ENCODE measurements around the gene PCDHGB3. TPM values are rescaled to one million over a fixed set of nuclear protein-coding genes. Genes with fewer than 3 reads are reported as not detected.

The PCDHGB3 gene
- total RNA-seq, 2 experiments from 2014 or later: 5.8 to 6.3 TPM

DNA sequence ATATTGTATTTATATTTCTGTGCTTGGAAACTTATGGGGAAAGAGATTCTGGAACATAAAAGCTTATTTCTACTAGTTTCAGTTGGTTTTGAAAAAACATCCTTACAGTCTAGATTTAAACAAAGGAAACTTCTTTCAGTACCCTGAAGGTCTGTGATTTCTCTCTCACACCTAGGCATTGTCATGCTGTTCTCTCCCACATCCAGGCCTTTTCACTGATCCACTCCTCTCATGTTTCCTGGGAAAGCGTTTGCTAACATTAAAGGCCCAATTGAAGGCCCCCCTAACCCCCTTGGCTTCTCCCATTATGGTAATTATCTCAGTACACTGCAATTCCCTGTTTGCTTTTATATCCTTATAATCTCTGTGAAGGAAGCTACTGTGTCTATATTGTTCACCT is 27.3 kb upstream of the PCDHGB3 start:
- no peak for TF ChIP-seq EZH2phosphoT487 (IDR thresholded peaks at IDR 0.05; ENCODE audit: borderline replicate concordance, low read depth, low read length)
- TF ChIP-seq, protein P1, sequence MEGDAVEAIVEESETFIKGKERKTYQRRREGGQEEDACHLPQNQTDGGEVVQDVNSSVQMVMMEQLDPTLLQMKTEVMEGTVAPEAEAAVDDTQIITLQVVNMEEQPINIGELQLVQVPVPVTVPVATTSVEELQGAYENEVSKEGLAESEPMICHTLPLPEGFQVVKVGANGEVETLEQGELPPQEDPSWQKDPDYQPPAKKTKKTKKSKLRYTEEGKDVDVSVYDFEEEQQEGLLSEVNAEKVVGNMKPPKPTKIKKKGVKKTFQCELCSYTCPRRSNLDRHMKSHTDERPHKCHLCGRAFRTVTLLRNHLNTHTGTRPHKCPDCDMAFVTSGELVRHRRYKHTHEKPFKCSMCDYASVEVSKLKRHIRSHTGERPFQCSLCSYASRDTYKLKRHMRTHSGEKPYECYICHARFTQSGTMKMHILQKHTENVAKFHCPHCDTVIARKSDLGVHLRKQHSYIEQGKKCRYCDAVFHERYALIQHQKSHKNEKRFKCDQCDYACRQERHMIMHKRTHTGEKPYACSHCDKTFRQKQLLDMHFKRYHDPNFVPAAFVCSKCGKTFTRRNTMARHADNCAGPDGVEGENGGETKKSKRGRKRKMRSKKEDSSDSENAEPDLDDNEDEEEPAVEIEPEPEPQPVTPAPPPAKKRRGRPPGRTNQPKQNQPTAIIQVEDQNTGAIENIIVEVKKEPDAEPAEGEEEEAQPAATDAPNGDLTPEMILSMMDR (conservative IDR thresholded peaks at IDR 0.05; ENCODE audit: low read length): no peak
- ChIA-PET POLR2A (interaction anchor here (0.7 to 1.4 kb wide), 2 partner anchors 31 to 37 kb away, joined by 3 read pairs; no protein-coding TSS in a partner anchor), CTCF (ENCODE audit: unreplicated experiment) (interaction anchor here (1.3 kb wide), 1 partner anchor 22 kb away, joined by 3 read pairs; the partner anchor contains the start of gene TAF7)
- H3K79me2 ChIP-seq (ENCODE audit: insufficient read depth, low read depth, low read length): no peaks in the 10 kb centered on the region
- H2AFZ ChIP-seq (ENCODE audit: low read length): no peak overlapping the region
- no TSS peak for BruUV-seq (replicated peaks)
- intact Hi-C loops (cut with micrococcal nuclease; ENCODE audit: unreplicated experiment): no loop called here
- no peak for DNase-seq (ENCODE audit: low spot score)
- no peaks in the 10 kb centered on the region for H3K36me3 ChIP-seq (ENCODE audit: insufficient read depth, low read length)
- H3K9me3 ChIP-seq (ENCODE audit: low read length): no peaks in the 10 kb centered on the region
- H3K4me2 ChIP-seq (ENCODE audit: low read length): no peak overlapping the region
- H4K20me1 ChIP-seq (ENCODE audit: insufficient read depth, low read length): no peaks in the 10 kb centered on the region
- no peak overlapping the region for H3K4me3 ChIP-seq (ENCODE audit: low read depth, low read length, poor library complexity, severe bottlenecking)
- no peak overlapping the region for H3K27ac ChIP-seq (ENCODE audit: low read depth, low read length, poor library complexity, severe bottlenecking)
- H3K4me1 ChIP-seq (ENCODE audit: insufficient read depth, low read length, poor library complexity, severe bottlenecking): no peaks in the 10 kb centered on the region
- H3K9me2 ChIP-seq (ENCODE audit: insufficient read depth, low read length): no peaks in the 10 kb centered on the region

DNA sequence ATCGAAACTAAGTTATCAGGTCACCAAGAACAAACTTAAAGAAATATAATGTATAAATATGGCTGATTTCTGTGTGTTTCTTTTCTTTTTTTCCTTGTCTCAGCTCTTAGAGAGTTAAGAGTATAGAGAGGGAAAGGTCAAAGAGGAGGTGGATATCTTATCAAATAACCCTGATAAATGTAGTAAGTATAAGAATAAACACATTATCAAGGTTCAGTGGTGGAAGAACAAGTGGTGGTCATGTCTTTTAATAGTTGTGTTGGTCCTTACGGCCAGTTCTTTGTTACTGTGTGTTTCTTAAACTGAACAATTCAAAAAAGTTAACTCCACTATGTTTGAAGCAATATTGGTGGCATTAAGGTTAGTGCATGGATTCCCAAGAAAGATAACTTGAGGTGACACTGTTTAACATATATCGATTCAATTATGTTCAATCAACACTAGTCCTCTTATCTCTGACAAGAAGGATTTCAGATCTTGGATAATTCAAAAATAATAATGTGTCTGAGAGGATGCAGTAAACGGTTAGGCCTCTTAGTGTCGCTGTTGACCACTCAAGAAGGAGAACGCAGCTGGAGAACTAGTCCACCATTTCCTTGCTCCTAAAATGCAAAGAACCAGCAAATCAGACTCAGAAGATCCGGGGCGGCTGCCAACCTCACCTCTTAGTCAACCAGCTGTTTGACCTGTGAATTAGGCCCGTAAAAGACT is 26.6 kb upstream of the PCDHGB3 start, which contains the start of gene PCDHGA3:
Gene PCDHGA3, plus strand, starts transcription at position 588 of the 711 bp plus-strand sequence. CDS start 205 bp downstream, outside the sequence.
- no TSS peak for BruUV-seq (replicated peaks)
- ChIA-PET POLR2A (interaction anchor here (0.7 to 1.4 kb wide), 2 partner anchors 32 to 37 kb away, joined by 3 read pairs; no protein-coding TSS in a partner anchor), CTCF (ENCODE audit: unreplicated experiment) (interaction anchor here (1.3 kb wide), 1 partner anchor 23 kb away, joined by 3 read pairs; the partner anchor contains the start of gene TAF7)
- H3K4me2 ChIP-seq (ENCODE audit: low read length): no peak within 1 kb of the TSS
- no peaks in the 10 kb centered on the region for H3K9me3 ChIP-seq (ENCODE audit: low read length)
- no peaks in the 10 kb centered on the region for H3K79me2 ChIP-seq (ENCODE audit: insufficient read depth, low read depth, low read length)
- H3K4me3 ChIP-seq (ENCODE audit: low read depth, low read length, poor library complexity, severe bottlenecking): no peak within 1 kb of the TSS
- no peak within 1 kb of the TSS for H2AFZ ChIP-seq (ENCODE audit: low read length)
- no peaks in the 10 kb centered on the region for H3K4me1 ChIP-seq (ENCODE audit: insufficient read depth, low read length, poor library complexity, severe bottlenecking)
- no peaks in the 10 kb centered on the region for H3K36me3 ChIP-seq (ENCODE audit: insufficient read depth, low read length)
- no peaks in the 10 kb centered on the region for H3K9me2 ChIP-seq (ENCODE audit: insufficient read depth, low read length)
- TF ChIP-seq EZH2phosphoT487 (IDR thresholded peaks at IDR 0.05; ENCODE audit: borderline replicate concordance, low read depth, low read length): no peak
- TF ChIP-seq, protein P1 (conservative IDR thresholded peaks at IDR 0.05; ENCODE audit: low read length): peak; percentile 62
- no peak within 1 kb of the TSS for H3K27ac ChIP-seq (ENCODE audit: low read depth, low read length, poor library complexity, severe bottlenecking)
- no peaks in the 10 kb centered on the region for H4K20me1 ChIP-seq (ENCODE audit: insufficient read depth, low read length)
- DNase-seq (ENCODE audit: low spot score): peak; percentile 17
- intact Hi-C loops (cut with micrococcal nuclease; ENCODE audit: unreplicated experiment): no loop called here

DNA sequence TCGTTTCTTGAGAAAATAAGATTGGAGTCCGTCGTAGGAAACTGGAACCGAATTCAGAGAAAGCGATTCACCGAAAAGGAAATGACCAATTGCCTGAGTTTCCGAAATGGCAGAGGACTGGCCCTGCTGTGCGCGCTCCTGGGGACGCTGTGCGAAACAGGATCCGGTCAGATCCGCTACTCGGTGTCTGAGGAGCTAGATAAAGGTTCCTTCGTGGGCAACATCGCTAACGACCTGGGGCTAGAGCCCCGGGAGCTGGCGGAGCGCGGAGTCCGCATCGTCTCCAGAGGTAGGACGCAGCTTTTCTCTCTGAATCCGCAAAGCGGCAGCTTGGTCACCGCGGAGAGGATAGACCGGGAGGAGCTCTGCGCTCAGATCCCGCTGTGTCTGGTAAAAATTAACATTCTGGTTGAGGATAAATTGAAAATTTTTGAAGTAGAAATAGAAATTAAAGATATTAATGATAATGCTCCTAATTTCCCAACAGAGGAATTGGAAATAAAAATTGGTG is 26.0 kb upstream of the PCDHGB3 start:
- Histone ChIP-seq H3K79me2 (ENCODE audit: insufficient read depth, low read depth, low read length) (no peaks in the 10 kb centered on the region), H2AFZ (ENCODE audit: low read length) (no peak overlapping the region), H3K4me3 (ENCODE audit: low read depth, low read length, poor library complexity, severe bottlenecking) (no peak overlapping the region), H3K9me2 (ENCODE audit: insufficient read depth, low read length) (no peaks in the 10 kb centered on the region), H4K20me1 (ENCODE audit: insufficient read depth, low read length) (no peaks in the 10 kb centered on the region), H3K27ac (ENCODE audit: low read depth, low read length, poor library complexity, severe bottlenecking) (no peak overlapping the region), H3K4me1 (ENCODE audit: insufficient read depth, low read length, poor library complexity, severe bottlenecking) (no peaks in the 10 kb centered on the region), H3K4me2 (ENCODE audit: low read length) (no peak overlapping the region), H3K36me3 (ENCODE audit: insufficient read depth, low read length) (no peaks in the 10 kb centered on the region), H3K9me3 (ENCODE audit: low read length) (no peaks in the 10 kb centered on the region)
- no peak for DNase-seq (ENCODE audit: low spot score)
- POLR2A ChIA-PET: no interaction called here
- TF ChIP-seq EZH2phosphoT487 (IDR thresholded peaks at IDR 0.05; ENCODE audit: borderline replicate concordance, low read depth, low read length): no peak
- TF ChIP-seq, protein P1 (conservative IDR thresholded peaks at IDR 0.05; ENCODE audit: low read length): no peak; the same call in 1 of the 2 replicates
- BruUV-seq (replicated peaks): no TSS peak
- CTCF ChIA-PET (ENCODE audit: unreplicated experiment): no interaction called here
- intact Hi-C loops (cut with micrococcal nuclease; ENCODE audit: unreplicated experiment): no loop called here
